ENCODE data around the gene SRRM2.
A peak's percentile ranks its signal among the peaks of the same experiment; 100 is the strongest.

The SRRM2 gene

GRCh38 chr16:2815299-2815771, 62.9 kb downstream of the SRRM2 start:
- no peak overlapping the region for H3K27ac ChIP-seq
- no peak for TF ChIP-seq ZFX (IDR thresholded peaks at IDR 0.05; ENCODE audit: borderline replicate concordance)
- no peak for TF ChIP-seq CTCF (IDR thresholded peaks at IDR 0.05)

GRCh38 chr16:2816751-2817339, 64.4 kb downstream of the SRRM2 start, which contains the start of gene PRSS21:
Gene PRSS21, plus strand, starts transcription at chr16:2817237. Its CDS starts 32 bp downstream, at chr16:2817269.
- H3K27ac ChIP-seq = peak within 1 kb of the TSS; percentile 22
- no peak for TF ChIP-seq ZFX (IDR thresholded peaks at IDR 0.05; ENCODE audit: borderline replicate concordance)
- peak; percentile 73 for TF ChIP-seq CTCF (IDR thresholded peaks at IDR 0.05)

GRCh38 chr16:2817340-2818271, 65.2 kb downstream of the SRRM2 start:
- no peak for TF ChIP-seq ZFX (IDR thresholded peaks at IDR 0.05; ENCODE audit: borderline replicate concordance)
- TF ChIP-seq CTCF (IDR thresholded peaks at IDR 0.05) = peak; percentile 34
- H3K27ac ChIP-seq = peak overlapping the region; percentile 22

GRCh38 chr16:2818272-2818876, 65.9 kb downstream of the SRRM2 start:
- TF ChIP-seq ZFX (IDR thresholded peaks at IDR 0.05; ENCODE audit: borderline replicate concordance) (no peak), CTCF (IDR thresholded peaks at IDR 0.05) (no peak)
- H3K27ac ChIP-seq = peak overlapping the region; percentile 22; the same call in 1 of the 2 replicates

GRCh38 chr16:2819179-2819938, 66.9 kb downstream of the SRRM2 start:
- no peak for TF ChIP-seq CTCF (IDR thresholded peaks at IDR 0.05)
- no peak for TF ChIP-seq ZFX (IDR thresholded peaks at IDR 0.05; ENCODE audit: borderline replicate concordance)
- H3K27ac ChIP-seq = no peak overlapping the region

- H3K27ac ChIP-seq = no peak overlapping the region
- TF ChIP-seq CTCF (IDR thresholded peaks at IDR 0.05) (no peak), ZFX (IDR thresholded peaks at IDR 0.05; ENCODE audit: borderline replicate concordance) (no peak)
Measured at GRCh38 chr16:2819939-2820835, 67.7 kb downstream of the SRRM2 start.
